Measurements from ENCODE around the gene LAPTM5.

Gene LAPTM5

GRCh38 chr1:30785714-30786113 is 28.1 kb upstream of the LAPTM5 start:
- TF ChIP-seq POLR2AphosphoS5 (IDR thresholded peaks at IDR 0.05; ENCODE audit: low read depth, low read length), result no peak
- TF ChIP-seq FOXP2 (optimal IDR thresholded peaks at IDR 0.05; ENCODE audit: borderline replicate concordance, extremely low read depth, extremely low read length, insufficient read depth), result no peak
- TF ChIP-seq TAF1 (IDR thresholded peaks at IDR 0.05; ENCODE audit: borderline replicate concordance, insufficient read depth, low read length), result no peak
- no peak for TF ChIP-seq SIN3A (IDR thresholded peaks at IDR 0.05; ENCODE audit: borderline replicate concordance, insufficient read depth, low read length)
- no peak for TF ChIP-seq REST (IDR thresholded peaks at IDR 0.05; ENCODE audit: insufficient read depth in 1 of 2, low read depth in 2 of 2, low read length in 2 of 2)

- TF ChIP-seq REST (IDR thresholded peaks at IDR 0.05; ENCODE audit: insufficient read depth in 1 of 2, low read depth in 2 of 2, low read length in 2 of 2), result no peak
- no peak for TF ChIP-seq TAF1 (IDR thresholded peaks at IDR 0.05; ENCODE audit: borderline replicate concordance, insufficient read depth, low read length)
- no peak for TF ChIP-seq FOXP2 (optimal IDR thresholded peaks at IDR 0.05; ENCODE audit: borderline replicate concordance, extremely low read depth, extremely low read length, insufficient read depth)
- TF ChIP-seq SIN3A (IDR thresholded peaks at IDR 0.05; ENCODE audit: borderline replicate concordance, insufficient read depth, low read length), result no peak
- no peak for TF ChIP-seq POLR2AphosphoS5 (IDR thresholded peaks at IDR 0.05; ENCODE audit: low read depth, low read length)
Measured at GRCh38 chr1:30785181-30785580, 27.6 kb upstream of the LAPTM5 start.

- TF ChIP-seq SIN3A (IDR thresholded peaks at IDR 0.05; ENCODE audit: borderline replicate concordance, insufficient read depth, low read length) (no peak), POLR2AphosphoS5 (IDR thresholded peaks at IDR 0.05; ENCODE audit: low read depth, low read length) (no peak), FOXP2 (optimal IDR thresholded peaks at IDR 0.05; ENCODE audit: borderline replicate concordance, extremely low read depth, extremely low read length, insufficient read depth) (no peak), TAF1 (IDR thresholded peaks at IDR 0.05; ENCODE audit: borderline replicate concordance, insufficient read depth, low read length) (no peak), REST (IDR thresholded peaks at IDR 0.05; ENCODE audit: insufficient read depth in 1 of 2, low read depth in 2 of 2, low read length in 2 of 2) (no peak)
Measured at GRCh38 chr1:30783256-30783915, 25.8 kb upstream of the LAPTM5 start.

GRCh38 chr1:30782361-30783255 is 25.0 kb upstream of the LAPTM5 start:
- TF ChIP-seq TAF1 (IDR thresholded peaks at IDR 0.05; ENCODE audit: borderline replicate concordance, insufficient read depth, low read length) (no peak), SIN3A (IDR thresholded peaks at IDR 0.05; ENCODE audit: borderline replicate concordance, insufficient read depth, low read length) (no peak), REST (IDR thresholded peaks at IDR 0.05; ENCODE audit: insufficient read depth in 1 of 2, low read depth in 2 of 2, low read length in 2 of 2) (no peak), POLR2AphosphoS5 (IDR thresholded peaks at IDR 0.05; ENCODE audit: low read depth, low read length) (no peak), FOXP2 (optimal IDR thresholded peaks at IDR 0.05; ENCODE audit: borderline replicate concordance, extremely low read depth, extremely low read length, insufficient read depth) (no peak)
